HG03025 (cell line): ENCODE results near the gene GGT6.
"Not testable (repeated sequence)": the region's sequence is repeated elsewhere in the genome, so short reads cannot be mapped to it uniquely, and the experiment has no call there.

Experiments
- ATAC-seq: cut with Tn5 transposase; IDR thresholded peaks from one replicate; pipeline ENCODE4 v1.9.1; 2021; ENCODE audit warnings: mild to moderate bottlenecking, moderate library complexity; ENCODE audit not compliant: unreplicated experiment, low FRiP score

The GGT6 gene

DNA sequence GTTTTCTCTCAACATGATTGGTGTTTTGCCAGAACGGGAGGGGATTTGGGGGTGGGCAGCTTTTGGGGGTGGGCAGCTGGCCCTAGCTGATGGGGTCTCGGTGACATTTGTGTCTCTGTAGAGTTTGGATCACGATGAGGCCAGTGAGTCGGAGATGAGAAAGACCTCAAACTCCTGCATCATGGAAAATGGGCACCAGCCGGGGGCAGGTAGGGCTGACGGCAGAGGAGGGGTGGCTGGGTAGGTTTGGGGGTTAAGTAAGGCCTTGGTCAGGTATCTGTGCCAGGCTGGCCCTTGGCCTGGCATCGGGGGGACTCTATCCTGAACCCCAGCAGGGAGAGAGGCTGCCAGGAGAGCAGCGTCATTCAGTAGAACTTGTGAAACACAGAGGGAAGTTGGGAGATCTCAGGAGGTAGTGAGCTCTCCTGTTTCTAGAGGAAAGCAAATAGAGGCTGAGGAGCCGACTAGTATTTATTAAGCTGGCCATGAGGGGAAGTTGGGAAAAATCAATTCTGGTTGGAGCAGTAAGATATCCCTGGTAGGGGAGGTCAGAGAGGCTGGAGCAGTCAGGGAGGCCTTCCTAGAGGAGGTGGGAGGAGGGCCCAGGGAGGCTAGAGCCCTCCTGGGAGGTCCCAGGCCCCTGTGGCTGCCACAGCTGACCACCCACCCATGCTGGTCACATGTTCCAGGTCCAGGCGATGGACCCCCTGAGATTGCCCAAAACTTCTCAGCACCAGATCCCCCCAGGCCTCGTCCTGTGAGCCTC, 32.0 kb upstream of the GGT6 start:
- no peak for ATAC-seq

DNA sequence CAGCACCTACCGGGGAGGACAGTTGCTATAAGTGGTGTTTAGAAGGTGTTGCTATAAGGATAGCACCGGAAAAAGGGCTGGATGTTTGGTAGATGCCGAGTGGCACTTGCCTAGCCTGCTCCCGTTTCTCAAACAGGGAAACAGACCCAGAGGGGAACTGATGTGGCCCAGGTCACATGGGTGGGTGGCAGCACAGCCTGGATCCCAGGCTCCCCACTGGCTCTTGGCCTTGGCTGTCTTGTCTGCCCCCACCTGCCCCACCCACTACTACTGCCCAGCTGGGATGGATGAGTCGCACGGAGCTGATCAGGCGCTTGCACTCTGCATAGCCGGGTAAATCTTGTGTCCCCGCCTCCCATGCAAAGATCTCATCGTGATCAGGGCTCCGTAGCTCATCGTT, 31.2 kb upstream of the GGT6 start:
- ATAC-seq, result no peak

DNA sequence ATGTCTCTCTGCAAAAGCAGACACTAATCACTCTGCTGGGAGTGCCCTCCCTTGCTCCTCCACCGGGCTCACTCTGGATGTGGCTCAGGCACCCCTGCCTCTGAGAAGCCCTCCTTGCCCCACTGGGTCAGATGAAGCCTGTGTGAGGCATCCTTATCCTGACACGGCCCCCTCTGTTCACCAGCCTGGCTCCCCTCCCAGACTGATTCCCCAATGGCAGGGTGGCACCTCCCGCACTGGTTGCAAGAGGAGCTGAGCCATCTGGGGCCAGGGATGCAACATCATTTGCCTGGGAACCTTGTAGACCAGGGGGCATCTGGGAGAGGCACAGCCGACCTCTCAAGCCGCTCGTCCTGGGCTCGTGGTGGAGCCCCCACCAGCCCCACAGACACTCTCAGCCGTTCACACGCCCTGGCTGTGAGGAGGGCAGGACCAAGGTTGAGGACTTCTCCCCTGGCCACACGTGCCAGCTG, 30.6 kb upstream of the GGT6 start:
- ATAC-seq, result no peak

DNA sequence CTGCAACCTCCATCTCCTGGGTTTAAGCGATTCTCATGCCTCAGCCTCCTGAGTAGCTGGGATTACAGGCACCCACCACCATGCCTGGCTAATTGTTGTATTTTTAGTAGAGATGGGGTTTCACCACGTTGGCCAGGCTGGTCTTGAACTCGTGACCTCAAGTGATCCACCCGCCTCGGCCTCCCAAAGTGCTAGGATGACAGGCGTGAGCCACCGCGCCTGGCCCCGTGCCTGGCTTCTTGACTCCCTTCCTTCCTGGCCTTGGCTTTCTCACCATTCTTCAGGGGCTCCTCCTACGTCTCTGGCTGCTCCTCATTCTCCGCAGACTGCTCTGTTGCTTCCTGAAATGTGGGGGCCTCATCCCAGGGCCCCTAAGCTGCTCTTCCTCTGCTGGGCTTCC, 29.7 kb upstream of the GGT6 start:
- not testable (repeated sequence) for ATAC-seq

DNA sequence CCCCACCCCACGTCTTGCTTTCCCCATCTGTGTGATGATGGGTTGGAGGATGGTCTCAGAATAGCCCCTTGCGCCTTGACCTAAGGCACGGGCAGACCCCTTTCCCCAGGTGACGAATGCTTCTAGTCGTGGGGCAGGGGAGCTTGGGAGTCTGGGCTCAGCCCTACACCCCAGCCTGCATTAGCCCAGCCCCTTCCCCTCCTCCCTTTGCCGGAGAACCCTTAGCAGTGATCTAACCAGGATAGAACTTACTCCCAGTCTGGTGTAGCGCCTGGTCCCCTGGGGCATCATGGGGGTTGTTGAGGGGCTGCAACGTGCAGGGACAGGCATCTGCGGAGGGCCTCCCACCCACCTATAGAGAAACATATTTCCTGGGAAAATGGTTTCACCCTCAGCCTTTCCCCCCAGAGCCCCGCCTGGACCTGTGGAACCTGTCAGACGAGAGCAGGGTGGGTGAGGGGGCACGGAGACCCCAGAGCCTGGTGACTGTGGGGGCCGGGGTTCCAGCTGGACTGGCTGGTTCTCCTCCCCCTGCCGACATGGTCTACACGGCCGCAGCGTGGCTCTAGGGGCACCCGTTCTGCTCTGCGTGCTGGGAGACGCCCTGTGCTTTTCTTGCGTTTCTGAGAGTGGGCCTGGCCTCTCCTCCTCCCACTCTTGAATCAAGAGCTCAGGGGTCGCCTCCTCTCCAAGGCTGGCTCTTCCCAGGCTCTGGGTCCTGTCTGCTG, 28.7 kb upstream of the GGT6 start:
- no peak for ATAC-seq

DNA sequence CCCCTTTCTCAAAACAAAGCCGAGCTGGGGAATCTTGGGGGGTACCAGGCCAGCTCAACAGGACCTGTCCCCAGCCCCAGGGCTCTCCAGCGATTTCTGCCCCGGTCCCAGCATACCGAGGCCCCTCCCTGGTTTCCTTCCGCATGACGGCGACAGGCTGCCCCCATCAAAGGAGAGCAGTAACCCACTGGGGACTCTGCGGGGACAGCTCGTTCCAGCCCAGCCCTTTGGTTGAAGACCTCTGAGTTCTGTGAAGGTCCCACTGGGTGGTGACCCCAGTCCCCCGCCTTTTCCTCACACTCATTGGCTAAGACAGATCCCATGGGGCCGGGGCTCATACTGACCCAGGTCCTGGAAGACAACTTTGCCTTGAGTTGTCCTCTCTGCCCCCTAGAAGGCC, 28.0 kb upstream of the GGT6 start:
- no peak for ATAC-seq

DNA sequence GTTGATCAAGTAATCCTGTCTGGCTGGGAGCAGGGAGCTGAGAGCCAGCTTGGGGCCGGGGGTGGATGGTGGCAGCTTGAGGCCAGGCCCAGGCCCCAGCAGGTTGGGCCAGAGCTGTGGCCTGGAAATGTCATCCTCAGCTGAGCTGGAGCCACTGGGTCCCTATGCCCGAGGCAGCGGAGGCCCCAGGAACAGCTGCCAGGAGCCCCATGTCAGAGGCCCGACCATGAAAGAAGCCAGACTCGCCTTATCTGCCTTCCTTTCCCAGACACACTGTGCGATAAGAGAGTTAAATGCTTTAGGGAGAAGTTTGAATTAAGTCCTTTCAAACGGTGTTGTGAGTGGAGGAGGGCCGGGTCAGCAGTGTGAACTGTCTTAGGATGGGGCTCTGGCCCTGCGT, 27.4 kb upstream of the GGT6 start:
- ATAC-seq, result no peak

DNA sequence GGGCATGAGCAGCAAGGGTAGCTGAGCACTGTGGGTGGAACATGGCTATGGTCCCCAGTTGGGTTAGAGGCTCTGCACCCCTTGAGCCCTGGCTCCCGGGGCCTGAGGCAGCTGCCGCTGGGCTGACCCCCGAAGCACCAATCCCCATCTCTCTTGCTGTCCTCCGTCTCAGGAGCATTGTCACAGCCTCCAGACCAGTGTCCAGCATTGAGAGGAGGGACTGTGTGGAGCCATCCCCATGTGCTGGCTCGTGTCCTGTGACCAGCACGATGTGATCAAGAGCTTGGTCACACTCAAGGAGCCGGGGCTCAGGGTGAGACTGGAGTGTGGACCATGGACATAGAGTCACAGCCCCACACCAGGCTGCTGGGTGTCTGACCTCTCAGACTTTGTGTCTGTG, 26.8 kb upstream of the GGT6 start:
- no peak for ATAC-seq

DNA sequence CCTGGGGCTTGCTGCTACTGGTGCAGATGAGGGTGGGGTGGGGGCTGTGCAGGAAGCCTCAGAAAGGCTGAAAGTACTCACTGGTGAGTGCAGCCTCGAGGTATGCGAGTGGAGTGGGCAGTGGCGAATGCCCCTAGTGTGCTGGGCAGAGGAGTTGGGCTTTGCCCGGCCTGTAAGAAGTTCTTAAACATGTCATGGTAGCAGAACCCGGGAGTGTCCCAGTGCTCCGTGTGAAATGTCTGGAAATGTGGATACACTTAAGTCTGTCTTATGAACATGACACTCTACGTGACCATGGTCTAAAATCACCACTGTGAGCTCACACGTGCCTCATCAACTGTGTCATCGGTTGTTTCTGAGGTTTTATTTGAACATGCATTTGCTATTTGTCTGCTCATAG, 25.7 kb upstream of the GGT6 start:
- no peak for ATAC-seq

DNA sequence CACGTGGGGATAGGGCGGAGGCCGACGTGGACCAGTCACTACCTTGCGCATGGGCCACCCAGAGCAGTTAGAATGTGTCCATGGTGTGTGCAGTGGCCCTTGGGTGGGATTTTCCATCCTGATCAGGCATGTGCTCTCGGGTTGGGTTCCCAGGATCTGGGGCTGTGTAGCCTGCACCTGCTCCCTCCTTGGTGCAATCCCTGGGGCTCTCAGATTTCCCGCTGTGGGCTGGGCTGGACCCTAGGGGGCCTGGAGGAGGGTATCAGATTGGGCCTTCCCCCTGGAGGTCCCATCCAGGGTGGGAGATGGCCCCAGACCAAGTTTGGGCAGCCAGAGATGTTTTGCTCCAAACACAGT, 25.2 kb upstream of the GGT6 start:
- ATAC-seq, result no peak

DNA sequence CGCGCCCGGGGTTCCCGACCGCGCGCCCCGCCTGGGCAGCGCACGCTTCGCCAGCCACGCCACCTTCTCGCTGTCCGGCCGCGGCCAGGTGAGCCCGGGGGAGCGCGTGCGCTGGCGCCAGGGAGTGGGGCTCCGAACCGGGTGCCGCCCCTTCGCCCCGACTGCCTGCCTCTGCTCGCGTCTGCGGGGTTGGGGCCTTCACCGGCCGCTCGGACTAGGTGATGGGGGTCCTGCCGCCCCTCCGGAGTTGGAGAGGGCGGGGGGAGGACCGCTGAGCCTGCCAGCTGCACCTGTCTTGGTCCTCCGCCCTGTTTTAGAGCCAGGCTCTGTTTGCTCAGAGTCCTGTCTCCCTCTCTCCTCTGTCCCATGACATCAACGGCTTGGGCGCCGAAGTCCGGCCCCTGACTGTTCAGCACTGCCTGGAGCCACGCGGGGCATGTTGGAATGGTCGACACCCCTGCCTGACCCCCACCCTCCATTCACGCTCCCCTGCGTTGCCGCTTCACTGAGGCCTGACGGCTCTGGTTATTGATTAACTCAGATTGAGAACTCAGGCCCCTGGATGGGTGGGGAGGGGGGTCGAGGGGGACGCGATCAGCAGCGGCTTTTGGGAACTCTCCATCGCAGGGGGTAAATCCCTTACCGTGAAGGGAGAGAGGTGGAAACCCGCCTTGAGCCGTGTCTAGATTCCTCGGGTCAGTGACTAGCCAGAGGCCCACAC, 24.7 kb upstream of the GGT6 start:
- no peak for ATAC-seq

DNA sequence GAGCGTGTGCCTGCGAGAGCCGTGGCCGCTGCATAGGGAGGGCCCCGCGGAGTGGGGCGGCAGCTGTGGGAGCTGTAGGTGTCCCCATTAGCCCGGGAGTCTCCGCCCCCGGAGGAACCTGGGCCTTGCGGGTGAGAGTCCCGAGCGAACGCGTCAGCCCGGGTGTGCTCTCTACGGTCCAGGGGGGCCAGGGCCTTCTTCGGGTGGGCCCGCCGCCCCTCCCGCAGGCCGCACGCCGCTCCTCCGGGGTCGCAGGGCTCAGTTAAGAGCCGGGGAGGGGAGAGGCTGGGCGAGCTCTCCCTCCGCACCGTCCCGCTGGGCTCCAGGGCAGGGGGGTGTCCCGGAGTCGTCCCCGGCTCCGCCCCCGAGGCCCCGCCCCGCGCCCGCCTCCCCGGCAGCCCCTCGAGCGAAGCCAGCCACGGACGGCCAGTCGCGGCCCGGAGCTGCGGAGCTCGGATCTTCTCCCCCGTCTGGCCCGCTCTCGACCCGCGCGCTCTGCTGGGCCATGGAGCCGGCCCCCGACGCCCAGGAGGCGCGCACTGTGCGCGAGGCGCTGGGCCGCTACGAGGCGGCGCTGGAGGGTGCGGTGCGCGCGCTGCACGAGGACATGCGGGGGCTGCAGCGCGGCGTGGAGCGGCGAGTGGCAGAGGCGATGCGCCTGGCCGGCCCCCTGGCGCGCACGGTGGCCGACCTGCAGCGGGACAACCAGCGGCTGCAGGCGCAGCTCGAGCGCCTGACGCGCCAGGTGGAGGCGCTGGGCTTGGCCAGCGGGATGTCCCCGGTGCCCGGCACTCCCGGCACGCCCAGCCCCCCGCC, 23.9 kb upstream of the GGT6 start, which contains the start of gene SMTNL2:
TSS of gene SMTNL2 (plus strand) at position 429 of the 816 bp plus-strand sequence. CDS start at position 506, 77 bp downstream.
- no peak for ATAC-seq

DNA sequence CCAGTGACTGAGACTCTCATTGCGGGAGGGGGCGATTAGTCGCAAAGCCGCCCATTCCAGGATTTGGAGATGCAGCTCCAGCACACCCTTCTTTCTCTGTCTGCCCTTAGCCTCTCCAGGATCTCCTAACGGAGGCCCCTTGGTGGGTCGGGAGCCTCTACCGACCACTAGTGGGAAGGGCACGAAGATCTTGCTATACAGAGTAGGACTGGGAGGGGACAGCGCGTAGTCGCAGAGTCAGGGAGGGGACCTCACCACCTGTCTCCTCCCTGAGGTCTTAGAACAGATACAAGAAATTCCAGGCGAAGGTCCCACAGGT, 23.4 kb upstream of the GGT6 start:
- no peak for ATAC-seq

DNA sequence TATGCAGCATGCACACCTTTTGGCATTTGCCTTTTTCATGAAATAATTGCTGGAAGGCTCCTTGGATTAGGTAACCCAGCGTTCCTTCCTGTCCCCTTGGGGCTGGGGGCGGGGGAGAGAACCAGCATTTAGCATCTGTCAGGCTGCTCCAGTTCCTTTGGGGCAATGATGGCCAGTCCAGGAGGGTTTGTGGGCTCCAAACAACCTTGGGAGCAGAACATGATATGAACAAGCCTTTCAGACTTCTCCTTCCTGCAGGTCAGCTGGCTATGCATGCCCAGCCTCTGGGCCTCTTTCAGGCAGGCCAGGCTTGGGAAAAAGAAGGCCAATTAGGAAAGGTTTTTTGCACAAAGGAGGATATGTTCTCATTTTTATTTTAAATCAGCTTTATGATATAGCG, 22.8 kb upstream of the GGT6 start:
- ATAC-seq, result no peak

DNA sequence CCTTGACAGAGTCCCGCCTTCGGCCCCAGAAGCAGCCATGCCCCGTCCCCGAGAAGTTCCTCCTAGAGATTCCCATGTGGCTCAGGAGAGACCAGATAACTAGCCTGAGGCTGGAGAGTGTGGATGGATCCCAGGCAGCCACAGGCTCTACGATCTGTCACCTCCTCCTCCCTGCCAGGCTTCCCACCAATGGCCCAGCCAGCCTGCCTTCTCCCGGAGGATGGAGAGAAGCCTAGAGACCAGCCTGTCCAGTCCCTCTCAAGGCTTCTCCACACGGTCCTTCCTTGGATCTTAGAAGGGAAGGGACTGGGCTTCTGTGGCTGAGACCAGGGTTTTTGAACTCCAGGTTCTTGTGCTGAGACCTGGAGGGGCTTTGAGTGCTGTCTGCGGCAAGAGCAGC, 22.3 kb upstream of the GGT6 start:
- ATAC-seq, result no peak

DNA sequence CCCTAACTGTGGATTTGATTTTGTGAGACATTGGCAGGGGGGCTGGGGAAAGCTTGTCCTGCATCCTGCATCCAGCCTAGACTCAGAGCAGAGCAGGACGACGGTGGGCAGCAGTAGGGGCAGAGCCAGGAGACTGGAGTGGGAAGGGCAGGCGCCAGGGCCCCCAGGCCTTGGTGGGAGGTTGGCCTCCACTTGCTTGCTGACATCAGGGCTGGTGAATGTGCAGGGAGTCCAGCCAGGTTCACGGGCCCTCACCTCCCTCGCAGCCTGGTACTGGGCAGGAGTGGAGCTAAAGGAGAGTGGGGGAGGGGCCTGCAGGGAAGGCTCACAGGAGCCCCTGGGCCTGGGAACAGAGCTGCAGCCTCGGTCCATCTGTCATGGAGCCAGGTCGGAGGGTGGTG, 21.7 kb upstream of the GGT6 start:
- no peak for ATAC-seq

DNA sequence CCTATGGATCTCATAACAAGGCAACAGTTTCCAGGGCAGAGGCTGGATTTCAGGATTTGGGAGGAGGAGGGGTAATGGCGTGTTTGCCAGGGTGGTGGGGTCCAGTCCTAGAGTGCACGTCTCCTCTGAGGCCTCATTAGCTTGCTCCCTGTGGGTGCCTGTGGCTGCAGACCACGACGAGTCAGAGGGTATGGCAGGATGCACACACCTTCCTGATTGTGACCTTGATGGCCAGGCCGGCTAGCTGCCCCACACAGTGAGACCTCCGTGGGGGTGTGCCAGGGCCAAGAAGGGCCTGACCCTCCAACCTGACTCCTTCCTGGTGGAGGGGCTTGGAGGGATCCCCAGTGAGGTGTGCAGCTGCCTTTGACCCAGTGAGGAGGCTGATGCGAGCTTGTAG, 19.9 kb upstream of the GGT6 start:
- no peak for ATAC-seq

DNA sequence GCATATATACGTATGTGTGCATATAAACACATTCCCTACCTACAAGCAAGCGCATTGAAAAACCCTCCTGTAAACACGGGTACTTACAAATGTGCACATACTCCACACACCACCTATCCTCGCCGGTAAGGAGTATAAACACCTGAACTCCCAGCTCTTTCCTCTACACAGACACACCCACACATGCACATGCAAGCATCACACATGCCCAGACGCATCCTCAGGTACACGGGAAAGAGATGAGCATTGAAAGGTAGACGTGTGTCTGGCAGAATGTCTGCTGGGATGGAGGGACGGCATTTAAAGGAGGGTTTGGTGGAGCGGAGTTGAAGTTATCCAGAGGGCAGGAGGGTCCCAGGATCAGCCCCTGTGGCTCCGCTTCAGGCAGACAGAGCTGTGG, 19.3 kb upstream of the GGT6 start:
- no peak for ATAC-seq

DNA sequence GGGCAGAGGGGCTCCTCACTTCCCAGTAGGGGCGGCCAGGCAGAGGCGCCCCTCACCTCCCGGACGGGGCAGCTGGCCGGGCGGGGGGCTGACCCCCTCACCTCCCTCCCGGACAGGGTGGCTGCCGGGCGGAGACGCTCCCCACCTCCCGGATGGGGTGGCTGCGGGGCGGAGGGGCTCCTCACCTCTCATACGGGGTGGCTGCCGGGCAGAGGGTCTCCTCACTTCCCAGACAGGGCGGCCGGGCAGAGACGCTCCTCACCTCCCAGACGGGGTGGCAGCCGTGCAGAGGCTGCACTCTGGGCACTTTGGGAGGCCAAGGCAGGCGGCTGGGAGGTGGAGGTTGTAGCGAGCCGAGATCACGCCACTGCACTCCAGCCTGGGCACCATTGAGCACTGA, 18.0 kb upstream of the GGT6 start:
- ATAC-seq, result not testable (repeated sequence)

DNA sequence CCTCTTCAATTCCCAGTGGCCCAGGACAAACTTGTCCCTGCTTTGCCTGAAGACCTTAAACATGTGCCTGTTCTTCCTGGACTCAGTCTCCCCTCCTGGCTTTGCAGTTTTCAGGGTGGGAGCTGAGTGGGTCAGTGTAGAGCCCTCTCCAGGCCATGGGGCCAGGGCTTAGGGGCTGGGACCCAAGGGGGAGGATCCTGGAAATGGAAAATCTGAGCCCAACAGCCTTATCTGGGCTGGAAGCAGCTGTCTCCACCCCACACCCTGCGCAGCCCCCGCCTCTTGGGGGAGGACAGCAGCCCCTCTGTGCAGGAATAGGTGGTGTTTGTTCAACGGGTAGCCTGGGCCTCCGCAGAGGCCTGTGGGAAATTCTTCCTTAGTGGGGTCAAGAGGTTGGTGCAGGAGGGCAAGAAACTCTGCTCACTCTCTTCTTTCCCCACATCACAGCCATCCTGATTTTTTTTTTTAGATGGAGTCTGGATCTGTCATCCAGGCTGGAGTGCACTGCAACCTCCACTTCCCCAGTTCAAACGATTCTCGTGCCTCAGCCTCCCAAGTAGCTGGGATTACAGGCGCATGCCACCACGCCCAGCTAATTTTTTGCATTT, 17.1 kb upstream of the GGT6 start:
- no peak for ATAC-seq
